Coronary artery (tissue), 2 donors: Measurements from ENCODE around the gene MAD1L1.

Experiments
- DNase-seq: peaks from one replicate; pipeline ENCODE4 v3.0.0-alpha.2; 2017; ENCODE audit warnings: low spot score
- H3K27ac ChIP-seq, 2 donors: fragments of 200-600 bp; sonication (generic); one replicate each; pipeline ENCODE4 v1.5.1; 2016 to 2019
- H3K4me3 ChIP-seq: fragments of 200-600 bp; sonication (generic); 2 replicates; pipeline ENCODE4 v1.5.1; 2016; ENCODE audit warnings: mild to moderate bottlenecking, moderate library complexity
- TF ChIP-seq, protein P1 (sequence below): fragments of 200-600 bp; sonication (generic); IDR thresholded peaks from one replicate; pipeline ENCODE4 v1.5.1; 2019; ENCODE audit warnings: antibody characterized with exemption

Gene MAD1L1

DNA sequence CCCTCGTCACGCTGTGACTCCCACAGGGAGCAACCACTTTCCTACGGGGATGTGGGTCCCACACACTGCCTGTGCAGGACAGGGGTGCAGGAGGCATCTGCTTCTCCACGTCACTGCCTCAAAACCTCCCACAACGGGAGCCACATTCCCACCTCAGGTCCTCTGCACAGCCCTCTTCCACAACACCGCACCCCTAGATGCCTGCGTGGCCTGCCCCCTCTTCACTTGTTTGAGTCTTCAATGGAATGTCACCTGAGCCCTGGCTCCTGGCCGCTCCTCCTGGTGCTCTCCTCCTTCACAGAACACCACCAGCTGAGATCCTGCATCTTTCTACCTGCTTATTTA, 73.6 kb downstream of the MAD1L1 start:
- no peak for DNase-seq
- TF ChIP-seq, protein P1, sequence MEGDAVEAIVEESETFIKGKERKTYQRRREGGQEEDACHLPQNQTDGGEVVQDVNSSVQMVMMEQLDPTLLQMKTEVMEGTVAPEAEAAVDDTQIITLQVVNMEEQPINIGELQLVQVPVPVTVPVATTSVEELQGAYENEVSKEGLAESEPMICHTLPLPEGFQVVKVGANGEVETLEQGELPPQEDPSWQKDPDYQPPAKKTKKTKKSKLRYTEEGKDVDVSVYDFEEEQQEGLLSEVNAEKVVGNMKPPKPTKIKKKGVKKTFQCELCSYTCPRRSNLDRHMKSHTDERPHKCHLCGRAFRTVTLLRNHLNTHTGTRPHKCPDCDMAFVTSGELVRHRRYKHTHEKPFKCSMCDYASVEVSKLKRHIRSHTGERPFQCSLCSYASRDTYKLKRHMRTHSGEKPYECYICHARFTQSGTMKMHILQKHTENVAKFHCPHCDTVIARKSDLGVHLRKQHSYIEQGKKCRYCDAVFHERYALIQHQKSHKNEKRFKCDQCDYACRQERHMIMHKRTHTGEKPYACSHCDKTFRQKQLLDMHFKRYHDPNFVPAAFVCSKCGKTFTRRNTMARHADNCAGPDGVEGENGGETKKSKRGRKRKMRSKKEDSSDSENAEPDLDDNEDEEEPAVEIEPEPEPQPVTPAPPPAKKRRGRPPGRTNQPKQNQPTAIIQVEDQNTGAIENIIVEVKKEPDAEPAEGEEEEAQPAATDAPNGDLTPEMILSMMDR = no peak
- Histone ChIP-seq H3K4me3 (no peak overlapping the region), H3K27ac (no peak overlapping the region)

DNA sequence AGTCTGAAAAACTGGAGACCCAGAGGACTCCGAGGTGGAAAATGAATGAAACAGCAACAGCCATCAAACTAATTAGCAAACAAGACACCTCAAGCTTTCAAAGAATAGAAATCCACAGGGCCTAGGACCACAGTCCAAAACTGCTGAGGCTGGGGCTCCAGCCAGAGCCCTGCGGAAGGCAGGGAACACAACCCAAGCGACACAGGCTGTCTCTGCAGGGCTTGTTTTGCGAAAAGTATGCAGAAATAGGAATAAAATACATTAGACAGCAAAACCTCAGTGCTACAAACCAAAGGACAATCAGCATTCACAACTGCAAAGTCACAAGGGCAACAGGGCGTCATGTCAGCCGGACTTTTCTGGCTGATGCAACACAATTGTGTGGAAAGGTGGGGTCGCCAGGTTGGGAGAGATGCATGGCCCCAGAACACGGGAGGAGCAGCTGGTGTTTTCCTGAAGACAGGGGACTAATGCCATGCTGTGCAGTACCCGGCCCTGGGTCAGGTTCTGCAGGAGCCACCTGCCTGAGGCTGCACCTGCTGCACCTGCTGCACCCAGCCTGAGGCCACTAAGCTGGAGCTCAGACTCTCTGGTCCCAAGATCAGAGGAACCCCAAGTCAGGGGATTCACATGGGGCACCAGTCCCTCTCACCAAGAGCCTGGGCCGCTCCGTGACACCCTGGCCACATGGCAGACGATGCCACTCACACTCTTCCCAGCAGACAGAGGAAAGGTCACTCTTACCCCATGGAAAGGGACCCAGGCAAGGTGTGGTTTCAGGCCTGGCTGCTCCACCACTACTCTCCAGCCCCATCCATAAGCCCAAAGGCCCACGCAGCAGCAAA, 74.2 kb downstream of the MAD1L1 start:
- Histone ChIP-seq H3K27ac (peak overlapping the region; percentile 63 to 79), H3K4me3 (no peak overlapping the region)
- no peak for DNase-seq
- TF ChIP-seq, protein P1 = no peak

DNA sequence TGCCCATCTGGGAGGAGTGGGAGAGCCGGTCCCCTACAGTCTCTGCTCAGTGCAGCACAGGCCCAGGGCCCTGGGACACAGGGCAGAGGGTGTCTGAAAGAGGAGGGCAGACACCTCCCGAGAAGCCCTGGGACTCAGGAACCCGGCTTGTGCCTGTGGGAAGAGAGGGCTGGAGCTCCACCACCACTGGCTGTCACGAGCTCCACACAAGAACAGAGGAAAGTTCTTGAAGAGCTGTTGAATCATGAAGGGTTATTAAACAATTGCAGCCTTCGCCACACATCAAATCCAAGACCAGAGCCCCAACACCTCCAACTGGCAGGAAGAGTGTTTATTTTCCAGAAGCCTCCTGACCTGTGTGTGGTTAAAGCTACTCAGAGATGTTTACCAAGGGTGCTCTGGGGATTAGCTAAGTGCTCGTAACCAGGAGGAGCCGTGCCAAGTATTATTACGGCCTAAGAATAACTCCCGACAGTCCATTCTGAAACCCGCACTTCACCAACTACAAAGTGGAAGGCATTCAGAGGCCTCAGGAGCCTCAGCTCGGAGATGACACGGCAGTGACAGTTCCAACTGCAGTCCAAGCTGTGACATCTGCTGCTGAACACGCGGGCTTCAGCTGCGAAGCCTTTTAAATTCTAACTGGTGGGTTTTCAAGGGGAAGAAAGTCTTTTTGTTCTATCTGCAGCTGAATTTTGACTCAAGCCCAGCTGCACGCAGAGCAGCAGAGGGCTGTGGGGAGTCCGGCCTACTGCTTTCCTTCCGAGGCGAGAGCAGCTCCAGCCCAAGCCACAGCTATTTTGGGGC, 75.1 kb downstream of the MAD1L1 start:
- no peak for DNase-seq

DNA sequence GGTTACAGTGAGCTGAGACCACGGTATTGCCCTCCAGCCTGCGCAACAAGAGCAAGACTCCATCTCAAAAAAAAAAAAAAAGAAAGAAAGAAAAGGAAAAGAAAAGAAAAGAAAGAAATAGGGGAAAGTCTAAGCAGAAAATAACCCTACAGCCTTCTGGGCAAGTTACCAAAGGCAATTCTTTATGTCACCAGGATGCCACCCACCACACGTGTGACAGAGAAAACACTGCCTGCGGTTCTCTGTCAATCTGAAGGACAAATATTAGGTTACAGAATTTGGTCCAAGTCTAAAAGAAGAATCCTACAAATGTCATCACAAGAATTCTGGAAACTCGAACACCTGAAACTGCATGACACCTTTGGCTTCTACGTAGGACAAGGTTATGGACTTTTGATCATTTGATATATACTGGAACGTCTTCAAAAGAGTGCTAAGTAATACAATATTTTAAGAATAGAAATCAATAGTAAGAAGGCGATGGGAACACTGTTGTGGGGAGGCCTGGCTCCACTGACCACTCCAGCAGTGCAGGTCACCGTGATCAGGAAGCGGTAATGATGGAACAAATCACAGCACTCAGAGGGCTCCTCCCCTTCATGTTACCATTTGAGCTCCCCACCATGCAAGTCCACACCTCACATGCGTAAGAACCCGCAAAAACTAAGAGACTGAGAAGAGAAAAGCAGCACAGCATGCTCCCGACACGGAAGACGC, 75.8 kb downstream of the MAD1L1 start:
- TF ChIP-seq, protein P1 = no peak
- no peak for DNase-seq
- Histone ChIP-seq H3K27ac (peak overlapping the region; percentile 63 to 79), H3K4me3 (peak overlapping the region; percentile 29)

More for the DNA sequence above, 75.1 kb downstream of the MAD1L1 start:
- H3K4me3 ChIP-seq = peak overlapping the region; percentile 29
- TF ChIP-seq, protein P1 = no peak
- peak overlapping the region; percentile 63 to 79 for H3K27ac ChIP-seq

DNA sequence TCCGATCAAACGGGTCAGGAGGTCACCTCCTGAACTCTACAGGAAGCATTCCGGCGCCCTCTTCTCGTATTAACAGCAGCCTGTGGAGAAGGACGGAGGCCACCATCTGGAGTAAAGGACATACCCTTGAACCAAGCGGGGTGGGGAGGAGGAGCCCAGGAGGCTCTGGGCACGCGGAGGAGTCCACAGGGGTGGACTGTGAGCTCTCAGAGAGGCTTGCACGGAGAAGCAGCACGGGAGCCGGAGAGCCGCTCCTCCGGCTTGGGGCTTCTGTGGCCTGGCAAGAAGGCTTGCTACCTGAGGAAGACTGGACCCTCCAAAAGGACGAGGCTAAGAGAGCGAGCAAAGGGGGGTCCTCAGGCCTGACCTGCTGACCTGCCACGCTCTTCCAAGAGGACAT, 77.9 kb downstream of the MAD1L1 start:
- H3K4me3 ChIP-seq = no peak overlapping the region
- no peak overlapping the region for H3K27ac ChIP-seq
- TF ChIP-seq, protein P1 = no peak
- DNase-seq = no peak

DNA sequence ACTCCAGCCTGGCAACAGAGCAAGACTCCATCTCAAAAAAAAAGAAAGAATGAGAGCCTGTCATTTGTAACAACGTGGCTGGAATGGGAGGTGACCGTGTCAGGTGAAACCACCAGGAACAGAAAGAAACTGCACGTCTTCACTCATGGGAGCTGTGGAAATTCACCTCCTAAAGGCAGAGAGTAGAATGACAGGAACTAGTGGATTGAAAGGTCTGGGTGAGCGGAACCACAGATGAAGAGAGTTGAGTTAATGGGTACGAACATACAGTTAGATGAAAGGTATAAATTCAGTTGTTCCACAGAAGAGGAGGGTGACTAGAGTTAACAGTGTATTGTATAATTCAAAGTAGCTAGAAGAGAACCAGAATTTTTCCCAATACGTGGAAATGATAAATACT, 78.6 kb downstream of the MAD1L1 start:
- TF ChIP-seq, protein P1 = no peak
- Histone ChIP-seq H3K27ac (no peak overlapping the region), H3K4me3 (no peak overlapping the region)
- no peak for DNase-seq
